Breast epithelium (tissue), 4 donors: ENCODE data around the gene CDYL. TPM values are rescaled to one million over a fixed set of nuclear protein-coding genes. Genes with fewer than 3 reads are reported as not detected.

Source experiments
- DNase-seq, 2 donors: peaks; one replicate each; pipeline ENCODE4 v3.0.0-alpha.2; 2019; ENCODE audit warnings: low spot score in 2 of 2
- H3K27ac ChIP-seq, 2 donors: fragments of 200-600 bp; sonication (generic) in 1 of 2; one replicate each; pipeline ENCODE4 v1.5.1; 2016 to 2019; ENCODE audit warnings: mild to moderate bottlenecking in 1 of 2
- H3K27me3 ChIP-seq, 2 donors: fragments of 200-600 bp; sonication (generic) in 1 of 2; one replicate each; pipeline versions ENCODE4 v1.5.1 to v1.6.0; 2017 to 2019; ENCODE audit warnings: control low read depth in 1 of 2, mild to moderate bottlenecking in 1 of 2
- H3K36me3 ChIP-seq: fragments of 200-600 bp; one replicate; pipeline ENCODE4 v1.5.1; 2019
- H3K4me1 ChIP-seq, 2 donors: fragments of 200-600 bp; sonication (generic); one replicate each; pipeline ENCODE4 v1.5.1; 2016 to 2019; ENCODE audit warnings: control low read depth in 1 of 2
- H3K4me3 ChIP-seq, 3 donors: fragments of 200-600 bp; sonication (generic); 1 replicate in 2 of 3; 2 replicates in 1 of 3; pipeline ENCODE4 v1.5.1; 2016 to 2019; ENCODE audit warnings: mild to moderate bottlenecking in 3 of 3, moderate library complexity in 2 of 3
- H3K9me3 ChIP-seq, 2 donors: fragments of 200-600 bp; sonication (generic) in 1 of 2; one replicate each; pipeline ENCODE4 v1.5.1; 2016 to 2019; ENCODE audit warnings: control low read depth in 1 of 2
- POLR2A ChIP-seq: fragments of 450-650 bp; IDR thresholded peaks from one replicate; pipeline ENCODE4 v1.6.1; 2016; ENCODE audit warnings: antibody characterized with exemption, mild to moderate bottlenecking, moderate library complexity
- POLR2AphosphoS5 ChIP-seq, 3 donors: sonication (generic); formaldehyde crosslinking; IDR thresholded peaks; one replicate each; pipeline ENCODE4 v1.6.1; 2017; ENCODE audit warnings: antibody characterized with exemption in 3 of 3
- intact Hi-C: fragments of 100-400 bp; cut with DNase I; formaldehyde crosslinking; loops from one replicate; pipeline ENCODE4 v1.15.1; 2023; ENCODE audit warnings: low total_unique reads
- total RNA-seq, 3 donors: library from RNA; depleted of rRNA; stranded (reverse); fragments of >200 nt; gene quantifications; one replicate each; pipeline ENCODE4 v1.1.0, GENCODE V29; 2016
- TF ChIP-seq, protein P1 (sequence below), 3 donors: fragments of 450-650 bp; IDR thresholded peaks; one replicate each; pipeline ENCODE4 v1.5.1; 2016 to 2017; ENCODE audit warnings: antibody characterized with exemption in 3 of 3, mild to moderate bottlenecking in 3 of 3, moderate library complexity in 3 of 3

CDYL gene
- total RNA-seq, 3 donors from 2014 or later, result 32.9 to 58.0 (median 40.0) TPM

DNA sequence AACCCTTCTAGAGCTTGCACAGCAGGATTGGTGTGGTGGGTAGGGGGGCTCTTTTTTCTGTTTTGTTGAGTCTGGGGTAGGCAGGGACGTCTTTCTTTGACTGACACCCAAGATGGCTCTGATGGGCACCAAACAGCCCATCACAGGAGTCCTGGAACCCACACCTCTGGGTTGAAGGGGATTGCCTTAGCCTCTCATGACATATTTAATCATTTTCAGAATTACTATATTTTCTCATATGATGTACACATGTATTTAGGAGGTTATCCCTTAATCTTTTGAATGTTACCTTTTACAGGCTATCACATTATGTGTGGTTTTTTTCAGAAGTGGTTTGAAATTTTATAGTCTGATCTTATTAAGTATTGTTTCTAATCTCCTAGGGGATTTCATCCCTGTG is 163.0 kb downstream of the CDYL start:
- intact Hi-C loops, result no loop called here
- Histone ChIP-seq H3K27me3 (no peaks in the 10 kb centered on the region), H3K4me1 (peaks cover 4 to 17% of the 10 kb centered on the region in 2 donors), H3K27ac (no peak overlapping the region), H3K36me3 (no peaks in the 10 kb centered on the region), H3K4me3 (no peak overlapping the region), H3K9me3 (no peaks in the 10 kb centered on the region)
- TF ChIP-seq POLR2AphosphoS5 (IDR thresholded peaks at IDR 0.05) (no peak), POLR2A (no peak)
- DNase-seq, result no peak

DNA sequence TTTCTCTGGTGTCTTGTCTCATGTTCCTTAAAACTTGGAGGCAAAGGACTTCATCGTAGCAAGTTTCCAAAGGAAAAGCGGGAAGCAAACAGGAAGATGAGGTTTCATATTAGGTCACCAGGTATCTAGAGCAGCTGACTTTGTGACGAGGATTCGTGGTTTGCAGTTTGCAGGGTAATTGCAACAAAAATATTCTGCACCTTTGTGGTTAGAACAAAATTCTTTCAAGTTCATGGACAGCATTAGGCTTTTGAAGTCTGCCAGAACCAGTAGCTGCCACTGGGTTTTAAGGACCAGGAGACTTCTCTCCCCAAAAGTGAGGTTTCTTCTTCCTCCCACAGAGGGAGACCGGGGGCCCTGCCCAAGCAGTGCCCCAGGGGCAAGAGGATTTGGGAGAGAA is 164.2 kb downstream of the CDYL start:
- H3K4me1 ChIP-seq, result peaks cover 4 to 17% of the 10 kb centered on the region in 2 donors
- DNase-seq, result no peak
- H3K36me3 ChIP-seq, result no peaks in the 10 kb centered on the region
- H3K27ac ChIP-seq, result no peak overlapping the region
- H3K4me3 ChIP-seq, result no peak overlapping the region
- no peaks in the 10 kb centered on the region for H3K27me3 ChIP-seq
- no peaks in the 10 kb centered on the region for H3K9me3 ChIP-seq
- TF ChIP-seq POLR2AphosphoS5 (IDR thresholded peaks at IDR 0.05), result no peak
- TF ChIP-seq, protein P1, sequence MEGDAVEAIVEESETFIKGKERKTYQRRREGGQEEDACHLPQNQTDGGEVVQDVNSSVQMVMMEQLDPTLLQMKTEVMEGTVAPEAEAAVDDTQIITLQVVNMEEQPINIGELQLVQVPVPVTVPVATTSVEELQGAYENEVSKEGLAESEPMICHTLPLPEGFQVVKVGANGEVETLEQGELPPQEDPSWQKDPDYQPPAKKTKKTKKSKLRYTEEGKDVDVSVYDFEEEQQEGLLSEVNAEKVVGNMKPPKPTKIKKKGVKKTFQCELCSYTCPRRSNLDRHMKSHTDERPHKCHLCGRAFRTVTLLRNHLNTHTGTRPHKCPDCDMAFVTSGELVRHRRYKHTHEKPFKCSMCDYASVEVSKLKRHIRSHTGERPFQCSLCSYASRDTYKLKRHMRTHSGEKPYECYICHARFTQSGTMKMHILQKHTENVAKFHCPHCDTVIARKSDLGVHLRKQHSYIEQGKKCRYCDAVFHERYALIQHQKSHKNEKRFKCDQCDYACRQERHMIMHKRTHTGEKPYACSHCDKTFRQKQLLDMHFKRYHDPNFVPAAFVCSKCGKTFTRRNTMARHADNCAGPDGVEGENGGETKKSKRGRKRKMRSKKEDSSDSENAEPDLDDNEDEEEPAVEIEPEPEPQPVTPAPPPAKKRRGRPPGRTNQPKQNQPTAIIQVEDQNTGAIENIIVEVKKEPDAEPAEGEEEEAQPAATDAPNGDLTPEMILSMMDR (IDR thresholded peaks at IDR 0.05), result no peak
- TF ChIP-seq POLR2A, result no peak
- intact Hi-C loops, result no loop called here

DNA sequence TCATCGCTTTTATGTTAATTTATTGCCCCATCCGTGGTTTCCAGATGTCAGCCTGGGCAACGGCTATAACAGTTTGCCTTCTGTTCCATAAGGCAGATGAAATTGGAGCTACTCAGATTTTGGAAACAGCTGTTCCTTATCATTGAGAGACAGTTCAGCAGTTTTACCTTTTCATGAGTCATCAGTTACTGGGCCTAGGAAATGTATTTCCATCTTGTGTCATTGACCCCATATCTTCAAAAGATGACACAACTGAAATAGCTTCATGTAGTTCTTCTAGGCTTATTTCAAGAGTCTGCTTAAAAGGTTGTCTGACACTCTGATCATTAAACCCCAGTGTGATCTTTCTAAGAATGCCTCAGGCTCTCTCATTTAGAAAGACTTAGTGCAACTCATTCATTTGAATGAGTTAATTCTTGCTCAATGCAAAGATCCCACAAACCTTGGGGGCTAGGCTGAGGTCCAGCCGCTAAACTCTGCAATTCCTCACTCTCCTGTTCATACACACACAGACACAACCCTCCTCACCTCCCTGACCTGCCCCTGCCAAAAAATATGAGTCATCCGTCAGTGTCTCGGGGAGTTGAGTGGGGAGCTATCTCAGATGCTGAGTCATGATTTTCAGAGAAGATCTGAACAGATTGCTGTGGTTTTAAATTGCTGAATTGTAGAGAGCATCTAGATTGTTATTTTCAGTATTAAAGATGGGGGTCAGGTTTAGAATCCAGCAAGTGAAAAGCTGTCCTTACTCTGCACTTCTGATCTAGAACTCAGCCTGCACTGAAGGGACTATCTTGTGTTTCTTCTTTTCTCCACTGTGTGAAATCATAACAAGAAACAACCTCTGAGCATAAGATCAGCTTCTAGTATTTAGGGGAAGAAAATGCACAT is 165.8 kb downstream of the CDYL start:
- Histone ChIP-seq H3K27ac (no peak overlapping the region), H3K36me3 (no peaks in the 10 kb centered on the region), H3K4me3 (no peak overlapping the region), H3K27me3 (no peaks in the 10 kb centered on the region), H3K4me1 (peaks cover 4 to 8% of the 10 kb centered on the region in 2 donors), H3K9me3 (no peaks in the 10 kb centered on the region)
- intact Hi-C loops, result no loop called here
- TF ChIP-seq POLR2A (no peak), POLR2AphosphoS5 (IDR thresholded peaks at IDR 0.05) (no peak)
- TF ChIP-seq, protein P1 (IDR thresholded peaks at IDR 0.05), result no peak
- peak in 1 of 2 donors; percentile 32 for DNase-seq

DNA sequence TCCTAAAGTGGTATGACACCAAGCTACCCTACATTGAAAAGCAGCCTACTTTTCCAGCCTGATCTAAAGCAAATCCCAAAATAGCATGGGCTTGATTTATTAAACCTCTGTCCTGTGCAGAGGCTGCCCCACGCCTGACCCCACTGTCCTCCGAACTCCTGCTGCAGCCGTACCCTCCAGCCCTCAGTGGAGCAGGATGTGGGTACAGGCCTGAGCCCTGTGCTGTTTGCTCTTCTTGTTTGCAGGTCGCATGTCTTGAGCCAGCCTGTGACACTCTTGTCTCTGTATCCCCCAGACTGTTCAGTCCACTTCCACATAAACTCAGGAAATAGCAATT is 166.4 kb downstream of the CDYL start:
- peak overlapping the region in 1 of 2 donors; percentile 36 for H3K27ac ChIP-seq

DNA sequence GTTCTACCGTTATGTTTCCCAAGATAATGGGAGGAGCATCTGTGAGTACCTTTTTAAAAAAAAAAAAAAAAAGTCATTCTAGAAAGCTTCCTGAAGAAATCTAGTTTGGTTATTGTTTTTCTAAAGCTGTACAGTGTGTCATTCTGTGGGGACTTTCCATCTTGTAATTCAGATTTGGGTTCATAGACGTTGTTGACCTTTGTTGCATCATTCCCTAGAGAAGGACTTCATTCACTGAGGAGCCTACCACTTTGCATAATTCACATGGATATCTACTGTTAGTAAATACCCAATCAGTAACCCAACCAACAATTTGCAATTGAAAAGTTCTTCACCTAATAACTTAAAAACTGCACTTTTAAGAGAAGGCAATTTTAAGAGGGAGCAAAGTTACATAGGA is 167.5 kb downstream of the CDYL start:
- no peaks in the 10 kb centered on the region for H3K36me3 ChIP-seq
- no peaks in the 10 kb centered on the region for H3K9me3 ChIP-seq
- H3K4me3 ChIP-seq, result no peak overlapping the region
- TF ChIP-seq POLR2AphosphoS5 (IDR thresholded peaks at IDR 0.05) (no peak), POLR2A (no peak)
- TF ChIP-seq, protein P1 (IDR thresholded peaks at IDR 0.05), result no peak
- H3K4me1 ChIP-seq, result peaks cover 4 to 8% of the 10 kb centered on the region in 2 donors
- no peak overlapping the region for H3K27ac ChIP-seq
- H3K27me3 ChIP-seq, result no peaks in the 10 kb centered on the region
- no peak for DNase-seq
- intact Hi-C loops, result no loop called here

More for the DNA sequence above, 166.4 kb downstream of the CDYL start:
- no peaks in the 10 kb centered on the region for H3K36me3 ChIP-seq
- no peak overlapping the region for H3K4me3 ChIP-seq
- peaks cover 4 to 8% of the 10 kb centered on the region in 2 donors for H3K4me1 ChIP-seq
- TF ChIP-seq, protein P1 (IDR thresholded peaks at IDR 0.05), result no peak
- TF ChIP-seq POLR2A (no peak), POLR2AphosphoS5 (IDR thresholded peaks at IDR 0.05) (no peak)
- no peak for DNase-seq
- intact Hi-C loops, result no loop called here
- H3K27me3 ChIP-seq, result no peaks in the 10 kb centered on the region
- no peaks in the 10 kb centered on the region for H3K9me3 ChIP-seq
